ENCODE measurements around the gene SESN3. TPM values are rescaled to one million over a fixed set of nuclear protein-coding genes. Genes with fewer than 3 reads are reported as not detected.

Gene SESN3
- total RNA-seq, 1 experiment from 2014 or later: 36.8 TPM

- Mint-ChIP-seq H3K4me3 (no peak overlapping the region), H3K27ac (no peak overlapping the region), H3K36me3 (ENCODE audit: insufficient read depth in 1 of 3, low read depth in 3 of 3) (no peaks in the 10 kb centered on the region; a peak in 3 of 7 replicates), H3K9me3 (no peaks in the 10 kb centered on the region; a peak in 1 of 5 replicates), H3K4me1 (peaks cover 14 to 25% of the 10 kb centered on the region in 2 experiments), H3K27me3 (ENCODE audit: low read depth) (no peaks in the 10 kb centered on the region)
- H4K5ac ChIP-seq (ENCODE audit: insufficient read length, low read depth, low read length): no peak overlapping the region
- no peak overlapping the region for H2AFZ ChIP-seq (ENCODE audit: low read length)
- H3K14ac ChIP-seq (ENCODE audit: insufficient read depth, low read length): no peak overlapping the region
- H3K79me1 ChIP-seq (ENCODE audit: insufficient read depth, low read depth, low read length, poor library complexity, severe bottlenecking): no peaks in the 10 kb centered on the region
- no peak for TF ChIP-seq CTCF (conservative IDR thresholded peaks at IDR 0.05)
- DNase-seq: no peak
- H4K20me1 ChIP-seq (ENCODE audit: control insufficient read depth, insufficient read depth, insufficient read length): no peaks in the 10 kb centered on the region
- no peak overlapping the region for H3K23ac ChIP-seq (ENCODE audit: insufficient read length, low read depth, low read length)
- no peak overlapping the region for H4K8ac ChIP-seq (replicated peaks; ENCODE audit: insufficient read length, low read depth, low read length)
- no peaks in the 10 kb centered on the region for H3K27me3 ChIP-seq (ENCODE audit: insufficient read depth, low read length)
- H3K79me2 ChIP-seq (ENCODE audit: insufficient read depth, low read length): no peaks in the 10 kb centered on the region; the same call in 1 of the 2 replicates
- H3K9ac ChIP-seq (ENCODE audit: extremely low read depth, insufficient read length, low read length): no peak overlapping the region
- no peak overlapping the region for H3T11ph ChIP-seq (ENCODE audit: low read length)
- H3K27ac ChIP-seq (ENCODE audit: insufficient read length, low read depth, low read length): no peak overlapping the region
- no peak overlapping the region for H2BK120ac ChIP-seq (ENCODE audit: low read depth, low read length, poor library complexity, severe bottlenecking)
- no CpG with 5 or more reads among the region's 4 CpGs for WGBS (ENCODE audit: extremely low coverage, insufficient read length, low lambda C conversion rate)
- no peak overlapping the region for H2BK5ac ChIP-seq (ENCODE audit: insufficient read length, low read length)
- H3K9me3 ChIP-seq (ENCODE audit: control insufficient read depth, low read depth, low read length): no peaks in the 10 kb centered on the region
- no peak overlapping the region for H4K91ac ChIP-seq (ENCODE audit: insufficient read length, low read depth, low read length)
- H3K56ac ChIP-seq (ENCODE audit: insufficient read length, low read depth, low read length): no peak overlapping the region
- no peak overlapping the region for H2BK20ac ChIP-seq (ENCODE audit: low read depth, low read length, poor library complexity, severe bottlenecking)
- H2AK5ac ChIP-seq (ENCODE audit: insufficient read length, low read length): no peak overlapping the region
- H3K4ac ChIP-seq (ENCODE audit: low read depth, low read length): no peak overlapping the region
- no peak overlapping the region for H3K4me2 ChIP-seq (ENCODE audit: insufficient read depth, insufficient read length, low read length)
- no peaks in the 10 kb centered on the region for H3K4me1 ChIP-seq (ENCODE audit: insufficient read depth, low read length)
- no peaks in the 10 kb centered on the region for H3K23me2 ChIP-seq (ENCODE audit: insufficient read length, low read depth, low read length, poor library complexity, severe bottlenecking)
- no peak overlapping the region for H2BK15ac ChIP-seq (ENCODE audit: low read depth, low read length)
- H2BK12ac ChIP-seq (ENCODE audit: insufficient read length, low read depth, low read length): no peak overlapping the region
- no peak overlapping the region for H3K18ac ChIP-seq (ENCODE audit: insufficient read length, low read depth, low read length)
Measured at GRCh38 chr11:95200781-95201457, 30.1 kb downstream of the SESN3 start.

Data from H9 (cell line).